Hematopoietic multipotent progenitor cell treated with erythropoietin and hydrocortisone succinate and interleukin-3 and kit ligand, for 17 days (in vitro differentiated cells): Measurements from ENCODE around the gene PPIE.

ENCODE experiments used
- DNase-seq: peaks from one replicate; pipeline ENCODE4 v3.0.0-alpha.2; 2015; ENCODE audit warnings: low spot score

Gene PPIE

GRCh38 chr1:39720094-39720999 is 18.3 kb upstream of the PPIE start:
- DNase-seq: peak; percentile 73

- no peak for DNase-seq
Observed at GRCh38 chr1:39721664-39722063, 17.0 kb upstream of the PPIE start.

DNA sequence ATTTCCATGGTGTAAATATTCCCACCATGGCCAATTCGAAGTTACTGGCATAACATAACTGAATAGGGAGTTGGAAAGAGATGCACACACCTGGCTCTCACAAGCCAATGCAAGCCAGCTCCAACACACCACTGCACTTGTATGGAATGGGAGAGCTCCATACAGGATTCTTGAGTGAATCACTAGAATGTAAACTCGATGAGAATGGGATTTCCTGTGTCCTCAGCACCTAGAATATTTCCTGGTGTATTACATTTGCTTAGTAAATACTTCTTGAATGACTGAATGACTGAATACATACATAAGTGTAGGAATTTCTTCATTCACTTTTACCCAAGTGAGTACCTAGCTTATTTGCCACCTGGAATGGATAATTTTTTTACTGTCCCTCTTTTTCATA is 16.2 kb upstream of the PPIE start:
- DNase-seq: no peak

DNA sequence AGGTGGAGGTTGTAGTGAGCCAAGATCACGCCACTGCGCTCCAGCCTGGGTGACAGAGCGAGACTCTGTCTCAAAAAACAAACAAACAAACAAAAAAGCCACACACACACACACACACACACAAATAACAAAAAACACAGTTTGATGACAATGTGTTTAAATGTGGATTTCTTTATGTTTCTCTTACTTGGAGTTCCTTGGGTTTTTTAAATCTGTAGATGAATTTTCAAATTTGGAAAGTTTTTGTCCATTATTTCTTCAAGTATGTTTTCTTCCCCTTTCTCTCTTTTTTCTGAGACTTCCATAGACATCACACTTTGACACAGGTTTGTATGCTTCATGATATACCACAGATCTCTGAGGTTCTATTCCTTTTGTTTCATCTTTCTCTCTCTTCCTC is 12.1 kb upstream of the PPIE start:
- DNase-seq: no peak

- no peak for DNase-seq
Observed at GRCh38 chr1:39727221-39727931, 11.3 kb upstream of the PPIE start.

GRCh38 chr1:39727932-39728317 is 10.8 kb upstream of the PPIE start:
- no peak for DNase-seq

- DNase-seq: no peak
Observed at GRCh38 chr1:39729030-39729429, 9.7 kb upstream of the PPIE start.

- no peak for DNase-seq
Observed at GRCh38 chr1:39729842-39730241, 8.8 kb upstream of the PPIE start.

DNA sequence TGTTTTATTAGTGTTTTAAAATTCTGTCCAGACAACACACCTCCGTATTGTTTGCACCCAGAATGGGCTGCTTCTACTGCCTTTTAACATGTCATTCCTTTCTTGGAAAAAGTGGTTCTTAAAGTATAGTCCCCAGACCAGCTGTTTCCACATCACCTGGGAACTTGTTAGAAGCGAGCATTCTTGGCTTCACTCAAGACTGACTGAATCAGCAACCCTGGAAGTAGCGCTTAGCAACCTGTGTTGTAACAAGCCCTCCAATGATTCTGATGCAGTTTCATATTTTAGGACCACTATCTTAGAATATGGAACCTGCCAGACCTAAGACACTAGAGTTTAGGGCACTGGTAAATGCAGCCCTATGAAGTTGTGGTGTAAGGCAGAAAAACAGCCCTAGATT is 6.0 kb upstream of the PPIE start:
- no peak for DNase-seq

DNA sequence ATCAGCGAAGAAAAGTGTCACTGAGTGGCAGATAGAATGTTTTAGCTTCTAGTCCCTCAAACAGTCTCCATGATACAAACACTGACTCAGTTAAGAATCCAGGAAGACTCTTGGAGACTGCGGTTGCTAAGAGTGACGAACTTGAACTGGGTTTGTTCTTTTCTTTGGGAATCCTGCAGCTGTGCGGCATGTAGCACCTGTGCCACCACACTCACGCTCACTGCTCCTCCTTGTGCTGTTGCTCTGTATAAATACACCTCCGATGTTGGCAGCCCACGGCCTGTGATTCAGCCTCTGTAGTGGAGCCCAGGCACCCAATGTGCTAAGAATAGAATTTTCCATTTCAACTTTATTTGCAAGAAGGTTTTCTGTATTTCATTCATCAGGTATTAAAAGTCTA is 5.5 kb upstream of the PPIE start:
- DNase-seq: no peak

GRCh38 chr1:39735731-39736130 is 3.0 kb upstream of the PPIE start:
- no peak for DNase-seq

- DNase-seq: no peak
Observed at GRCh38 chr1:39737546-39738169, 1.0 kb upstream of the PPIE start.

DNA sequence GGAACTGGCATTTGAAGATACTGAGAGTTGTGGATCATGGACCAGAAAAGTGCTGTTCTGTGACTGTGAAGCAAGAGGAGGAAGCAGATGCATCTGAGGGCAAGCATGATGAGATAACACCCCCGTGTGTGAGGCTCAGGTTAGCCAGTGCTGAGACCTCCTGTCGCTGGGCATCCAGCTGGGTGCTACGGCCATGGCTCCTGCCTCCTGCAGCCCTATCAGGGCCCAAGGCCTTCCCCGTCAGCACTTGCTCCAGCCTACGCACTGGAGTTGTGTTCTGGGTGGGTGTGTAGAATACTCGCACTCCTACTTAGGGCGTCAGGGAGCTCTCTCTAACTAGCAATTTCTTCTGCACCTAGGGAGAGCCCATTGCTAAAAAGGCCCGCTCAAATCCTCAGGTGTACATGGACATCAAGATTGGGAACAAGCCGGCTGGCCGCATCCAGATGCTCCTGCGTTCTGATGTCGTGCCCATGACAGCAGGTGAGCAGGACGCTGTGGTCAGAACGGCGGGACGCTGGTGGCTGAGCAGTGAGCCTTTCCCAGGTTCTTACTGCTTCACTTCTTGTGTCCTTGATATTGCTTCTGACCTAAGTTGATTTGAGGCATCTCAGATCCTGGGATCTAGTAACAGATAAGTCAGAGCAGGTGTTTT is 6.5 kb downstream of the PPIE start:
- DNase-seq: no peak

DNA sequence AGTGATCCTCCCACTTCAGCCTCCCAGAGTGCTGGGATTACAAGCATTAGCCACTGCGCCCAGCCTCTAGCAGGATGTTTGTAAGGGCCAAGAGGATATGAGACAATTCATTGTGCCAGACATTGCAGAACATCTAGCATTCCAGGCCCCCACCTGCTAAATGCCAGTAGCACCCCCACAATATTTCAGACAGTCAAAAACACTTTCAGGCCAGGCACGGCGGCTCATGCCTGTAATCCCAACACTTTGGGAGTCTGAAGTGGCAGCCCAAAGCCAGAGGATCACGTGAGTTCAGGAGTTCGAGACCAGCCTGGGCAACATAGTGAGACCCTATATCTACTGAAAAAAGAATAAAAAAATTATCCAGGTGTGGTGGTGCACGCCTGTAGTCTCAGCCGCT is 12.9 kb downstream of the PPIE start:
- DNase-seq: no peak

DNA sequence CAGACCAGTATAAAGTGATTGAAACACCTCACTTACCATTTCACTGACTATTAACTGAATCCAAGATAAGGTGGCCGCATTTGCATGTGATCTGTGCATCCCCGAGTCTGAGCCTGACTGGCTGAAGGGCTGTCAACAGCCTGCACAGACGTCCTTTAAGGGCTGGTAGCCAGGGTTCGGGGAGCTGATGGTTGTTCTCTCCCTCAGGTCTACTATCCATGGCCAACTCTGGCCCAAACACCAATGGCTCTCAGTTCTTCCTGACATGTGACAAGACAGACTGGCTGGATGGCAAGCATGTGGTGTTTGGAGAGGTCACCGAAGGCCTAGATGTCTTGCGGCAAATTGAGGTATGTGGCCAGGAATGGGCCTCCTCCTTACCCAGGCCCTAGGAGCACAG is 14.0 kb downstream of the PPIE start:
- DNase-seq: no peak

DNA sequence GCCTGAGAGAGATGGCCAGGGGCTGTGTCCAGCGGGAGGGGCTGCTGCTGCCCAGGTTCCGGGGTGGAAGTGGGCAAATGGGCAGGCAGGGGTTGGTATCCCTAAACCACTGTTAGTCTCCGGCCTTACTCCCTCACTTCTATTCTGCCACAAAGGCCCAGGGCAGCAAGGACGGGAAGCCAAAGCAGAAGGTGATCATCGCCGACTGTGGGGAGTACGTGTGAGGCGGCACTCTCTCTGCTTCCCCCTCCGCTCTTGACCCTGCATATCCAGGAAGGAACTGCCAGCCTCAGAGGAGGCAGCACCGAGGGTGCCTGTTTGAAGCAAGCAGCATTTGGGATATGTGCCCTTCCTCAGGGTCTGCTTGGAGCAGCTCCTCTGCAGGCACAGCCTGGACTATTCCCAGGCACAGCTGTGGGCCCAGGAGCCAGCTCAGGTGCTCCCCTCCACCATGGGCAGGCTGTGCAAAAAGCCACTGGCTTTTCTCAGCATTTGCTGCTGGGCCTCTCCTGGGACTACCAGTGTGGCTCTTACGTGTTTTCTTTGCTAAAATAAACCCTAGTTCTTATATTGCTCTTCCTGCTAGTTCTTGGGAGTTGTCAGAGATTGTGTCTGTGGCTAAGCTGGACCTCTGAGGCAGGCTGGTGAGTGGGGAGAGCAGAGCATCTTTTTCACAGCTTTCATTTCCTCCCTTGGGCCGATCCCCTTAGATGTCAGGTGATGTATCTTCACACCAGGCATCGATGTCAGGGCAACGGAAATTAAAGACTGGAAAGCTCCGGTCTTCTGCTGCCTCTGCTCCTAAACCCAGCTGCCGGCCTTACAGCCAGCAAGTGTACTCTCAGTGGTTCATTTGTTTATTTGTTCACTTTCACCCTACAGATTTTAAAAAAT is 14.7 kb downstream of the PPIE start:
- DNase-seq: no peak

- DNase-seq: no peak
Observed at GRCh38 chr1:39754026-39754570, 15.4 kb downstream of the PPIE start.

GRCh38 chr1:39754906-39755504 is 16.3 kb downstream of the PPIE start:
- no peak for DNase-seq

DNA sequence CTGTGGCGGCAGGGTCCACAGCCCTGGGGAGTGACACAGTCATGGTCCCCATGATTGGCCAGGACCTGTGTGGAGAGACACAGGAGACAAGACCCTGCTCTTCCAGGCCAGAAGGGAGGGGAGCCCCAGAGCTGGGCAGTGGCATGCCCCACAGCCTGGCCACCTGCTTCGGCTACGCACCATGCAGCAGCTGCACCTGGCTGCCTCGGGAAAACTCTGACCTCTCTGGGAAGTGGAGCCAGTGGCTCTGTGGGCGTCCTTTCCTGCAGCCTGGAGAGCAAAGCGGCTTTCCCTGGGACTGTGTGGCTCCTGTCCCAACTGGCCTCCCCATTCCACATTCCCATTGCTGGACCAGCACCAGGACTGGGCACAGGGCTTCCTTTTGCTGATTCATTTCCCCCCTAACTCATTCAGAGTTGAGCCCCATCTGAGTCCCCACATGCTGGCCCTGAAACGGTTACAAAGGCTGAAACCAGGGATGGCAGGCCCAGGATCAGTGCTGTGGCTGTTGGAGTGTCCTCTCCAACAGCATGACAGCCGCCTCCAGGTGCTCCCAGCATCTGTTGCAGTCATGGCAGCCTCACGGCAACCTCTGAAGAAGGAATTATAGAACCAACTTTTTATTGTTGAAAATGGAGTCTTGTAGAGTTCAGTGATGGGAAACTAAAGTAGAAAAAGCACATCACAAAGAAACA is 17.4 kb downstream of the PPIE start:
- no peak for DNase-seq

- peak; percentile 53 for DNase-seq
Observed at GRCh38 chr1:39757501-39757900, 18.8 kb downstream of the PPIE start.
